Measurements from ENCODE around the gene RAPGEF3.

RAPGEF3 gene, protein sequence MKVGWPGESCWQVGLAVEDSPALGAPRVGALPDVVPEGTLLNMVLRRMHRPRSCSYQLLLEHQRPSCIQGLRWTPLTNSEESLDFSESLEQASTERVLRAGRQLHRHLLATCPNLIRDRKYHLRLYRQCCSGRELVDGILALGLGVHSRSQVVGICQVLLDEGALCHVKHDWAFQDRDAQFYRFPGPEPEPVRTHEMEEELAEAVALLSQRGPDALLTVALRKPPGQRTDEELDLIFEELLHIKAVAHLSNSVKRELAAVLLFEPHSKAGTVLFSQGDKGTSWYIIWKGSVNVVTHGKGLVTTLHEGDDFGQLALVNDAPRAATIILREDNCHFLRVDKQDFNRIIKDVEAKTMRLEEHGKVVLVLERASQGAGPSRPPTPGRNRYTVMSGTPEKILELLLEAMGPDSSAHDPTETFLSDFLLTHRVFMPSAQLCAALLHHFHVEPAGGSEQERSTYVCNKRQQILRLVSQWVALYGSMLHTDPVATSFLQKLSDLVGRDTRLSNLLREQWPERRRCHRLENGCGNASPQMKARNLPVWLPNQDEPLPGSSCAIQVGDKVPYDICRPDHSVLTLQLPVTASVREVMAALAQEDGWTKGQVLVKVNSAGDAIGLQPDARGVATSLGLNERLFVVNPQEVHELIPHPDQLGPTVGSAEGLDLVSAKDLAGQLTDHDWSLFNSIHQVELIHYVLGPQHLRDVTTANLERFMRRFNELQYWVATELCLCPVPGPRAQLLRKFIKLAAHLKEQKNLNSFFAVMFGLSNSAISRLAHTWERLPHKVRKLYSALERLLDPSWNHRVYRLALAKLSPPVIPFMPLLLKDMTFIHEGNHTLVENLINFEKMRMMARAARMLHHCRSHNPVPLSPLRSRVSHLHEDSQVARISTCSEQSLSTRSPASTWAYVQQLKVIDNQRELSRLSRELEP

GRCh38 chr12:47758834-47759690, at the start of gene RAPGEF3:
Gene RAPGEF3, minus strand, starts transcription at chr12:47758880. Its CDS starts 324 bp downstream, at chr12:47758556.
- no peak for DNase-seq (ENCODE audit: low read depth)

DNA sequence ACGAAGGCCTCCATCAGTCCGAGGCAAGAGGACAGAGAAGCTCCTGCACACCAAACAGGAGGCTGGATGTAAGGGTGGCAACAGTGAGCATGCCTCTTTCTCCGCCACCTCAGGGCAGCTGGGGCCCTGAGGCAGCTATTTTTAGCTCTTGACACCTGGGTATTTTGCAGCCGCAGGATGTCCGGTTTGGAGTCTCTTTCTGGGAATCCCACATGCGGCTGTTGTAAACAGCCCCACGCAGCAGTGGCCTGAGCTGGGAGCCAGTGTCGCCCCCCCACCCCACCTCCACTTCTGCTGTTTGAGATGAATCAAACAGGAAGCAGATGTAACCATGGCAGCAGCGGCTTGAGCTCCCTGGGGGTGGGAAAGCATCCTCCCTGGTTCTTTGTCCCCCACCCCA, 49.4 kb upstream of the RAPGEF3 start:
- no peak for DNase-seq (ENCODE audit: low read depth)

DNA sequence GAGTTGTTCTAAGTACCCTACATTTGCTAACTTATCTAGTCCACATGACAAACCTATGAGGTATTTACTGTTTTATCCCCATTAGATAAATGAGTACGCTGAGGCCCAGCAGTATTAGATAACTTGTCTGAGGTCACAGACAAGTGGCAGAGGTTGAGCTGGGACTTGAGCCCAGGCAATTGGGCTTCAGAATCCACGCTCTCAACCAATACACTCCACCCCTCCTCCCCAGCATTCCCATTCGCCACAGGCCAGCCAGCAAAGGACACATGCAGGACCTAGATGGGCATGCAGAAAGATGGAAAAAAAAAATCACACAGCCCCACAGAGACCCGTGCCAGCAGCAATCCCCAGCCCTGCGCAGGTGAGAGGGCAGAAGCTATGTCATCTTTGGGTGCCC, 48.7 kb upstream of the RAPGEF3 start:
- DNase-seq (ENCODE audit: low read depth), result no peak

- DNase-seq (ENCODE audit: low read depth), result no peak
Measured at GRCh38 chr12:47805417-47805816, 46.7 kb upstream of the RAPGEF3 start.

DNA sequence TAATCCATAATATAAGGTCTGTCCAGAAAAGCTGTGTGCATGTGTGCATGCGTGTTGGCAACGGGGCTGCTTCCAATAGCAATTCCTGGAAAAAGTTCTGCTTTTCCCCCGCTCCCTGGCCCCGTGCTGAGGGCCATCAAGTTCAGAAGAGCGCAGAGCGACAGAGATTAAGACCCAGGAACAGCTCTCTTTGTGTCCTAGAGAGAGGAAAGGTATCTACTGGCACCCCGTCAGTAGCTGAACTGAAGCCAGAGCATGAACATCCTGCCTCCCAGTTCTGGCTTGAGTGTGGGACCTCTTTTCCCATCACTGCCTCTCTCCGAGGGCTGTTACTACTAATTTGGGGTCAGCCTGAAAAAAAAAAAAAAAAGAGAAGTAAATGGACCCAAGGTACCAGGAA, 45.5 kb upstream of the RAPGEF3 start:
- DNase-seq (ENCODE audit: low read depth), result no peak

DNA sequence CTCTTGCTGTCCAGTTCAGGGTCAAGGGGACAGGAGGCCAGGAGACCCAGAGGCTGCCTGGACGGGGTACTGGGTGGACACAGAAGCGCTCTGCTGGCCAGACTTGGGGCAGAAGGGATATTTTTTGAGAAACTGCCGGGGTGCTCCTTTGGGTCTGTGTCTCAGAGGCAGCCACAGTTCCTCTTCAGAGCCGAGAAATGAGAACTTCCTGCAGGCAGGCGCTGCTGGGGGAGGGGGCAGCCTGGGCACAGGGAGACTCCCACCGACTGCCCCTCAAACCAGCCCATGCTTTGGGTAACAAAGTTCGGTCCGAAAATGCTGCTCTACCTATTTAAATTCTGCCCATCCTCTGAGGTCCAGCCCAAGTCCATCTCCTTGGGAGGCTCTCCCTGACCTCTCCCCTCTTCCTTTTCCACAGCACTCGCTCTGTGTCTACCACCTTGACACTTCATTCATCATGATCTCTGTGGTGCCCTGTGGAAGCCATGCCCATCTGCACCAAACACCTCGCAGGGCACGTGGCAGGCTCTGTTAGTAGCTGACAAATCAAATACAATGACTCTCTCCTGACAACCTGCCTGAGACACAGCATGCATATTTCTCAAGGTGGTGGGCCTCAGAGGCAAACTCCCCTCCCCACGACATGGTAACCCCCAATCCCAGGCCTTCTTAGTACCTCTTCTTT, 44.7 kb upstream of the RAPGEF3 start:
- DNase-seq (ENCODE audit: low read depth), result no peak

GRCh38 chr12:47802312-47802711, 43.6 kb upstream of the RAPGEF3 start:
- no peak for DNase-seq (ENCODE audit: low read depth)

DNA sequence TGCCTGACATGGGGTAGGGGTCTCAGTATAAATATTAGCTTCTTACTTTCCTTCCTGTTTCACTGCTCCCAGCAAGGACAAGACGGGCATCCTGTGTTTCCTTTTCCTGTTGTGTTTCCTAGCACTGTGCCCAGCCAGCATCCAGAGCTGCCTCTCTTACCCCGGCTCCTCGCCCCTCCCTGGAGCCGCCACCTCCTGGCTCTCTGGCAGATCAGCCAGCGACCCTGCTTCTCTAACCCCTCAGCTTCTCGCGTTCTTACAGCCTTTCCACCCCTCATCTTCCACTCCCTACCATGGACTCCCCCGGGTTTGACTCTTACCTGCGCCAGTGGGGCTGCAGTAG, 43.2 kb upstream of the RAPGEF3 start:
- no peak for DNase-seq (ENCODE audit: low read depth)

- DNase-seq (ENCODE audit: low read depth), result no peak
Measured at GRCh38 chr12:47801170-47801903, 42.7 kb upstream of the RAPGEF3 start.

GRCh38 chr12:47800582-47800981, 41.9 kb upstream of the RAPGEF3 start:
- no peak for DNase-seq (ENCODE audit: low read depth)

- DNase-seq (ENCODE audit: low read depth), result no peak
Measured at GRCh38 chr12:47799357-47799955, 40.8 kb upstream of the RAPGEF3 start.

DNA sequence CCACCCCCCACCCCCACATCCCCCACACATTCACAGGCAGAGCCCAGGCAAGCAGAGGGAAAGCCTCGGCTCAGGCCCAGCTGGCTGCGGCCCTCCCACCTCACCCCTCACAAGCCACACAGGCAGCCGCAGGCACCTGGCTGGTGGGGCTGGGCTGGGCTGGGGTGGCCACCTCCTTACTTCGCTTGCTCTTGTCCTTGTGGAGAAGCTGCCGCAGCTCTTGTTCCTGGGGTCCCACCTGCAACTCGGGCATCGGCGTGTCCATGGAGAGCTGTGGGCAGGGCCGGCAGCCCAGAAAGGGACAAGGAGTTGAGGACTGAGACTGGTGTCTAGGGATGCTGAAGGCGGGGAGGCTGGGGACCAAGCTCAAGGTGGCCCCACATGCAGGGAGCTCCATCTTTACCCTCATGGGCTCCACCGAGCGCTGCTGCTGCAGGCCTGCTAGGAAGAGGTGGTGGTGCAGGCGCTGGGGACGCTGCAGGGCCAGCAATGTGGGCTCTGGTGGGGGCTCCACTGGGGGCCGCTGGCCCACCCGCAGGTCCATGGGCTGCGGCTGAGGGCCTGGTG, 39.8 kb upstream of the RAPGEF3 start:
- DNase-seq (ENCODE audit: low read depth), result no peak

- no peak for DNase-seq (ENCODE audit: low read depth)
Measured at GRCh38 chr12:47797441-47797840, 38.8 kb upstream of the RAPGEF3 start.

- no peak for DNase-seq (ENCODE audit: low read depth)
Measured at GRCh38 chr12:47795814-47796411, 37.2 kb upstream of the RAPGEF3 start.

GRCh38 chr12:47795121-47795813, 36.6 kb upstream of the RAPGEF3 start:
- DNase-seq (ENCODE audit: low read depth), result no peak

DNA sequence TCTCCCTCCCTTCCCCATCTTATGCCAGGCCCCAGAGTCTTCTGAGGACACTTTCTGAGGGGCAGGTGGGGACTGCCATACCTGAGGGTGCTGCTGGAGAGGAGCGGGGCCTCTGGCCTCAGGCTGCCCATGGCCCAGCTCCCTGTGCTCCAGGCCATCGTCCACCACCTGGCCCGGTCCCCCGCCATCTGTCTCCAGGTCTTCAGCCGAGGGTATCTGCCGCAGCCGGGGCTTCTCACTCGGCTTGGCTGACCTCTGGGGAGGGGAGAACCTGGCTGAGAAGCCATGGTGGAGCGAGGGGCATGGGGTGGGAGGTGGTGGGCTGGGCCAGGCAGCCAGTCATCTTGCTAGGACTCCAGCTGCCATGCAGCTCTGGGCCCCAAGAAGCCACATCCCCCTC, 36.0 kb upstream of the RAPGEF3 start:
- DNase-seq (ENCODE audit: low read depth), result no peak

DNA sequence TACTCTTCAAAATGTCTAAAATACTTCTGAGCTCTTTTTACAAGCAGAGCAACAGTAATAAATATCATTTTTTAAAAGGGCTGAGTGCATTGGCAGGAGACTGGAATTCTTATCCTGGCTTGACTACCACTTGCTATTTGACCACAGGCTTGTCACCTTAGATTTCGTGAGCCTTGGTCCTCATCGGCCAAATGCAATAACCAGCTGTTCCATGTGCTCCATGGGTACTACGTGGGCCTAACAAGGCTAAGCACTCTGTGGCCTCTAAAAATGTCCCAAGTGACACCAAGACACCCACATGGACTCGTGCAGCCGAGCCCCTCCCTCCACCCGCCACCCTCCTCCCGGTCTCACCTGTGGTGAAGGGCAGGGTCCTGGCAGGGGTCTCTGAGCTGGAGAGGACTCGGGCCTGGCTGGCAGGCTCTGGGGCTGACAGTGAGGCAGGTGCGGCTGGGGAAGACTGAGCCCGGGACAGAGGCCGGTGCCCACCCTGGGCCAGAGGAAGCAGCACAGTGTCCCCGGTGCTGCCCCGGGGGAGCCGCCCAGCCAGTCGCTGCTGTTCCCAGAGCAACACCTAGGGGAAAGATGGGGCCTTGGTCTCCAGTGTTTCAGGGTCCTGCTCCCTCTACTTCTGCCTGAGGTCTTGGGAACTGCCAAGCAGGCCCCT, 34.5 kb upstream of the RAPGEF3 start:
- no peak for DNase-seq (ENCODE audit: low read depth)

DNA sequence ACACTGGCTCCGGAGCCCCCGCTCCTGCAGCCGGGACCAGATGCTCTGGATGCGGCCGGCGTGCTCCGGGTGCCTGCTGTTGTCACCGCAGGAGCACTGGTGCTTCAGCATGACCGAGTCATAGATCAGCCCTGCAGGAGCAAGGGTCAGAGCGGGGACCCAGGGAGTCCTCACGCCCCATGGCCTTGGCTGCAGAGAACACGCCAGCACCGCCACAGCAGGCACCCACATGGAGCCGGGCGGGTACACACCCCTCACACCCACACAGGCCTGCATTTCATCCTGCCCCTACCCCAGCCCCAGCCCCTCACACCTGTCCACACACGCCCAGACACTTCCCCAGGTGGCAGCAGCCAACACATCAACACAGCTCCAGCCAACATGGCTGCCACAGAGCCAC, 33.2 kb upstream of the RAPGEF3 start:
- no peak for DNase-seq (ENCODE audit: low read depth)

- DNase-seq (ENCODE audit: low read depth), result no peak
Measured at GRCh38 chr12:47791351-47791746, 32.7 kb upstream of the RAPGEF3 start.

Measured in stimulated activated CD8-positive, alpha-beta memory T cell treated with anti-CD3 and anti-CD28 coated beads, Interleukin-15, amount 100 ng/mL, for 24 hours (primary cell).